ENCODE results near the gene FAM20B.

FAM20B gene

DNA sequence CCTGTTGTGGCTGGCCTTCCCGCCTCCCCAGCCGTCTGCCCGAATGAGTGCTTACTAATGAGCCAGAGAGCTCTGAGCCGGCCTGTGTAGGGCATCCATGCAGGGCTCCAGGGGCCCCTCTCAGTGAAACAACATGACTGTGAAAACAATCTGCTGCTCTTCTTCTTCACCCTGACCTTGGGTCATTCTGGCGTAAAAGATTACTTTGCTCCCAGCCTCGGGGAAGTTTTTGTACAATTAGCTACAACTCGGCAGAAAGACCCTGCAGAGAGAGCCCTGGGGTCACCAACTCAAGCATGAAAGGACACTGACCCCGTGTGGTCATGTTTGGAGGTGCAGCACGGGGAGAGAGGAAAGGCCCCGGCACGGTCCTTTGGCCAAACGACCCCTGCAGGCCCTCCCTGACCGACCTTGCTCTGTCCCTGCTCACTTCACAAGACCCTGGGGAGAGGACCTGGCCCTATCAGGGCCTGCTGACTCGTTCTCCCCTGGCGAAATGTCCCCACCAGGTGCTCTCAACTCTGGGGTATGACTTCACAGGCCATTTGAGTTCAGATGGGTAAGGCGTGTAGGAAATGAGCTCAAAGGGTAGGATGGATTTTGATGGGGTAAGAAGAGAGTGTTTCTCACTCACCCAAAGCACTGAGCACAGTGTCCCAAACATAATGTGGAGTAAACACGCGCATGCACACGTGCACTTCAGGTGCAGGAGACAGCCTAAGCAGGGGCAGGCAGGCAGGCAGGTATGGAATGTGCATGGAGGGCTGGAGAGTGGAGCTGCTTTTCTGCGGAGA lies 22.9 kb upstream of the FAM20B start:
- no peak for TF ChIP-seq Cebpa-rat (IDR thresholded peaks at IDR 0.05)
- no peak overlapping the region for H3K4me3 ChIP-seq
- no peaks in the 10 kb centered on the region for H3K9me3 ChIP-seq
- H3K4me1 ChIP-seq = peaks cover 5% of the 10 kb centered on the region; the same call in 1 of the 2 replicates
- H3K36me3 ChIP-seq = no peaks in the 10 kb centered on the region
- no peak overlapping the region for H3K27ac ChIP-seq
- H4K20me1 ChIP-seq = no peaks in the 10 kb centered on the region
- H3K4me2 ChIP-seq = peak overlapping the region; percentile 29; the same call in 1 of the 2 replicates
- H3K27me3 ChIP-seq = no peaks in the 10 kb centered on the region
- H3K9ac ChIP-seq = no peak overlapping the region

- Histone ChIP-seq H3K4me1 (peaks cover 5% of the 10 kb centered on the region; the same call in 1 of the 2 replicates), H3K9me3 (no peaks in the 10 kb centered on the region), H3K9ac (no peak overlapping the region), H3K27me3 (no peaks in the 10 kb centered on the region), H3K36me3 (no peaks in the 10 kb centered on the region), H3K27ac (no peak overlapping the region), H3K4me2 (no peak overlapping the region), H3K4me3 (no peak overlapping the region), H4K20me1 (no peaks in the 10 kb centered on the region)
- no peak for TF ChIP-seq Cebpa-rat (IDR thresholded peaks at IDR 0.05)
Observed at GRCh38 chr1:179003512-179004066, 22.1 kb upstream of the FAM20B start.

DNA sequence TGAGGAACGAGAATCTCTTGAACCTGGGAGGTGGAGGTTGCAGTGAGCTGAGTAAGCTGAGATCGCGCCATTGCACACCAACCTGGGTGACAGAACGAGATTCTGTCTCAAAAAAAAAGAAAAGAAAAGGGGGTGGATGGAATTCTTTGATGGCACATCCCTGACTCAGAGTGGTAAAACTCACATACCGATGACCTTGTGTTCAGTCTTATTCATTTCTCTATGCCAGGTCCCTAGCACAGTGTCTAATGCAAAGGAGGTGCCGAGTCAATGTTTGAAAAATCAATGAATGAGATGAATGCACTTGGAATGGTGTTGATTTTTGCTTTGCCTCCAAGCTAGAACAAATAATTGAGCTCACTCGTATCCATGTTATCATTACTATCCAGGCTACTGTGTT lies 18.5 kb upstream of the FAM20B start:
- no peaks in the 10 kb centered on the region for H3K9me3 ChIP-seq
- no peak overlapping the region for H3K27ac ChIP-seq
- H3K27me3 ChIP-seq = no peaks in the 10 kb centered on the region
- H3K36me3 ChIP-seq = no peaks in the 10 kb centered on the region
- no peak overlapping the region for H3K4me3 ChIP-seq
- peaks cover 5% of the 10 kb centered on the region; the same call in 1 of the 2 replicates for H3K4me1 ChIP-seq
- H4K20me1 ChIP-seq = no peaks in the 10 kb centered on the region
- H3K9ac ChIP-seq = no peak overlapping the region
- no peak overlapping the region for H3K4me2 ChIP-seq
- TF ChIP-seq Cebpa-rat (IDR thresholded peaks at IDR 0.05) = no peak

DNA sequence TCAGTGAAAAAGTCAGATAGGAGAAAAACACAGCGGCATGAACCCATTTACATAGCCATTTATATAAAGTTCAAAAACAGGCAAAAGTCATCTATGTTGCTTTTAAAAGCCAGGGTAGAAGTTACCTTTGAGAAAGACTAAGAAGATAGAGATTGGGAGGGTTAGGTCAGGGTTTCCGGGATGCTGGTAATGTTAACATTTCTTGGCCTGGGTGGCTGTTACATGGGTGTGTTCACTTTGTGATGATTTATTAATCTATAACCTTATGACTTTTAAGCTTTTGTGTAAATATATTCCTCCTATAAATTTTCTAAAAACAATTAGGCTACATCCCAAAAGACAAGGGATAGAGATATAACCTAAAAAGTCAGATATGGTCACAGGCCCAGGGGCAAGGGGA lies 15.0 kb upstream of the FAM20B start:
- Histone ChIP-seq H3K9ac (no peak overlapping the region), H3K4me3 (no peak overlapping the region), H3K9me3 (no peaks in the 10 kb centered on the region), H3K36me3 (no peaks in the 10 kb centered on the region), H4K20me1 (no peaks in the 10 kb centered on the region), H3K4me2 (no peak overlapping the region), H3K27me3 (no peaks in the 10 kb centered on the region), H3K4me1 (no peaks in the 10 kb centered on the region), H3K27ac (no peak overlapping the region)
- TF ChIP-seq Cebpa-rat (IDR thresholded peaks at IDR 0.05) = no peak

DNA sequence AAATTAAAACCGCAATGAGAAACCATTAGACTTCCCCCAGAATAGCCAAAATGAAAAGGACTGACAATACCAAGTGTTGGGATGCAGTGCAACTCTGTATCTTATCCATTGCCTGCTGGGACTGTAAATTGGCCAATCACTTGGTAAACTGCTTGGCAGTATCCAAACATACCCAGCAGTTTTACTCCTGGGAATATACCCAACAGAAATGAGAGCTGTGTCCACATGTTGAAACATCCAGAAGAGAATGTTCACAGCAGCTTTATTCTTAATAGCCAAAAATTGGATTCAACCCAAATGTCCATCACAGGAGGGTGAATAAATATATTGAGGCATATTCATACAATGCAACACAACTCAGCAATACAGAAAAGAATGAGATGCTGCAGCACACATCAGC lies 13.7 kb upstream of the FAM20B start:
- Histone ChIP-seq H3K36me3 (no peaks in the 10 kb centered on the region), H3K4me3 (no peak overlapping the region), H3K27me3 (no peaks in the 10 kb centered on the region), H4K20me1 (no peaks in the 10 kb centered on the region), H3K9ac (no peak overlapping the region), H3K27ac (no peak overlapping the region), H3K9me3 (no peaks in the 10 kb centered on the region), H3K4me2 (no peak overlapping the region), H3K4me1 (peaks cover 8% of the 10 kb centered on the region)
- TF ChIP-seq Cebpa-rat (IDR thresholded peaks at IDR 0.05) = no peak

GRCh38 chr1:179014123-179014522 lies 11.6 kb upstream of the FAM20B start:
- Histone ChIP-seq H3K9me3 (no peaks in the 10 kb centered on the region), H3K4me1 (peaks cover 12% of the 10 kb centered on the region), H3K27me3 (no peaks in the 10 kb centered on the region), H3K9ac (no peak overlapping the region), H3K4me2 (no peak overlapping the region), H4K20me1 (no peaks in the 10 kb centered on the region), H3K36me3 (no peaks in the 10 kb centered on the region), H3K27ac (no peak overlapping the region), H3K4me3 (no peak overlapping the region)
- TF ChIP-seq Cebpa-rat (IDR thresholded peaks at IDR 0.05) = no peak

- no peak overlapping the region for H3K9ac ChIP-seq
- H3K36me3 ChIP-seq = no peaks in the 10 kb centered on the region
- H3K27ac ChIP-seq = no peak overlapping the region
- H3K27me3 ChIP-seq = peaks cover 5% of the 10 kb centered on the region; the same call in 1 of the 2 replicates
- no peak overlapping the region for H3K4me2 ChIP-seq
- no peaks in the 10 kb centered on the region for H4K20me1 ChIP-seq
- no peaks in the 10 kb centered on the region for H3K9me3 ChIP-seq
- H3K4me1 ChIP-seq = peaks cover 12% of the 10 kb centered on the region
- H3K4me3 ChIP-seq = no peak overlapping the region
- TF ChIP-seq Cebpa-rat (IDR thresholded peaks at IDR 0.05) = no peak
Observed at GRCh38 chr1:179015396-179015795, 10.3 kb upstream of the FAM20B start.

GRCh38 chr1:179016706-179017382 lies 8.8 kb upstream of the FAM20B start:
- H3K4me1 ChIP-seq = peaks cover 12% of the 10 kb centered on the region
- no peak overlapping the region for H3K27ac ChIP-seq
- no peaks in the 10 kb centered on the region for H4K20me1 ChIP-seq
- TF ChIP-seq Cebpa-rat (IDR thresholded peaks at IDR 0.05) = no peak
- peaks cover 5% of the 10 kb centered on the region; the same call in 1 of the 2 replicates for H3K27me3 ChIP-seq
- H3K9ac ChIP-seq = no peak overlapping the region
- peak overlapping the region; percentile 39 for H3K4me2 ChIP-seq
- no peak overlapping the region for H3K4me3 ChIP-seq
- H3K36me3 ChIP-seq = no peaks in the 10 kb centered on the region
- H3K9me3 ChIP-seq = no peaks in the 10 kb centered on the region

- Histone ChIP-seq H3K4me1 (peaks cover 12% of the 10 kb centered on the region), H3K27me3 (peaks cover 5% of the 10 kb centered on the region; the same call in 1 of the 2 replicates), H3K4me2 (peak overlapping the region; percentile 39; the same call in 1 of the 2 replicates), H3K9ac (no peak overlapping the region), H4K20me1 (no peaks in the 10 kb centered on the region), H3K36me3 (no peaks in the 10 kb centered on the region), H3K9me3 (no peaks in the 10 kb centered on the region), H3K4me3 (no peak overlapping the region), H3K27ac (no peak overlapping the region)
- no peak for TF ChIP-seq Cebpa-rat (IDR thresholded peaks at IDR 0.05)
Observed at GRCh38 chr1:179017383-179018326, 8.0 kb upstream of the FAM20B start.

All from BLaER1 (cell line).